GM21515 (cell line): Measurements from ENCODE around the gene RFX2.
"Not testable (repeated sequence)": the region's sequence is repeated elsewhere in the genome, so short reads cannot be mapped to it uniquely, and the experiment has no call there.

Experiments used
- ATAC-seq: cut with Tn5 transposase; IDR thresholded peaks from one replicate; pipeline ENCODE4 v1.9.1; 2021; ENCODE audit not compliant: unreplicated experiment

RFX2 gene

GRCh38 chr19:5993648-5994358, 116.5 kb downstream of the RFX2 start:
- no peak for ATAC-seq

- ATAC-seq = no peak
Observed at GRCh38 chr19:5993201-5993600, 117.1 kb downstream of the RFX2 start.

- no peak for ATAC-seq
Observed at GRCh38 chr19:5992756-5993155, 117.5 kb downstream of the RFX2 start.

GRCh38 chr19:5991244-5991838, 119.0 kb downstream of the RFX2 start:
- no peak for ATAC-seq

- ATAC-seq = no peak
Observed at GRCh38 chr19:5990289-5990797, 120.0 kb downstream of the RFX2 start.

GRCh38 chr19:5989388-5990074, 120.8 kb downstream of the RFX2 start:
- no peak for ATAC-seq

GRCh38 chr19:5988517-5989387, 121.5 kb downstream of the RFX2 start:
- no peak for ATAC-seq

- ATAC-seq = no peak
Observed at GRCh38 chr19:5987077-5987818, 123.1 kb downstream of the RFX2 start.

GRCh38 chr19:5985837-5986236, 124.5 kb downstream of the RFX2 start:
- not testable (repeated sequence) for ATAC-seq

- no peak for ATAC-seq
Observed at GRCh38 chr19:5985098-5985783, 125.1 kb downstream of the RFX2 start.

- ATAC-seq = no peak
Observed at GRCh38 chr19:5984600-5984999, 125.7 kb downstream of the RFX2 start.

- ATAC-seq = no peak
Observed at GRCh38 chr19:5983367-5983955, 126.8 kb downstream of the RFX2 start.

- no peak for ATAC-seq
Observed at GRCh38 chr19:5978606-5979552, 131.4 kb downstream of the RFX2 start.

- ATAC-seq = peak; percentile 83
Observed at GRCh38 chr19:5977785-5978605, 132.3 kb downstream of the RFX2 start, which contains the start of gene RANBP3. Gene RANBP3 (minus strand): TSS chr19:5978140. CDS start chr19:5978082, 58 bp downstream.

- ATAC-seq = peak; percentile 17
Observed at GRCh38 chr19:5977222-5977784, 133.0 kb downstream of the RFX2 start.

- ATAC-seq = no peak
Observed at GRCh38 chr19:5976768-5977167, 133.5 kb downstream of the RFX2 start.

GRCh38 chr19:5975388-5975728, 134.9 kb downstream of the RFX2 start:
- ATAC-seq = no peak
